Astrocyte (in vitro differentiated cells and primary cell): ENCODE results near the gene VGLL3. TPM values are rescaled to one million over a fixed set of nuclear protein-coding genes. Genes with fewer than 3 reads are reported as not detected.

Experiments
- DNase-seq: peaks from one replicate; pipeline ENCODE4 v3.0.0-alpha.2; 2010; ENCODE audit warnings: low read depth
- FAIRE-seq: peaks from 2 replicates; lab custom pipeline; 2011; peaks lifted over from hg19 to GRCh38; lab: Jason Lieb, UNC
- H2AFZ ChIP-seq: 2 replicates; pipeline ENCODE4 v1.6.0; 2012; ENCODE audit warnings: low read depth, low read length, inconsistent platforms
- H3K27ac ChIP-seq: 2 replicates; pipeline ENCODE4 v1.5.1; 2011; ENCODE audit warnings: low read depth, low read length, inconsistent platforms
- H3K27me3 ChIP-seq: 2 replicates; pipeline ENCODE4 v1.6.0; 2011; ENCODE audit warnings: low read length, inconsistent platforms; ENCODE audit not compliant: insufficient read depth
- H3K36me3 ChIP-seq: 2 replicates; pipeline ENCODE4 v1.5.1; 2011; ENCODE audit warnings: low read length, inconsistent platforms; ENCODE audit not compliant: insufficient read depth
- H3K4me1 ChIP-seq: 2 replicates; pipeline ENCODE4 v1.5.1; 2011; ENCODE audit warnings: low read length, inconsistent platforms; ENCODE audit not compliant: insufficient read depth
- H3K4me2 ChIP-seq: 2 replicates; pipeline ENCODE4 v1.6.0; 2012; ENCODE audit warnings: low read length, inconsistent platforms
- H3K4me3 ChIP-seq: 2 replicates; pipeline ENCODE4 v1.5.1; 2011; ENCODE audit warnings: low read depth, mild to moderate bottlenecking, low read length, inconsistent platforms; ENCODE audit not compliant: insufficient read depth
- H3K79me2 ChIP-seq: 2 replicates; pipeline ENCODE4 v1.6.0; 2012; ENCODE audit warnings: mild to moderate bottlenecking, low read length, inconsistent platforms; ENCODE audit not compliant: insufficient read depth
- H3K9ac ChIP-seq: 2 replicates; pipeline ENCODE4 v1.6.0; 2012; ENCODE audit warnings: mild to moderate bottlenecking, low read length, inconsistent platforms
- H3K9me3 ChIP-seq: 2 replicates; pipeline ENCODE4 v1.5.1; 2012; ENCODE audit warnings: low read depth, mild to moderate bottlenecking, low read length, inconsistent platforms; ENCODE audit not compliant: insufficient read depth
- H4K20me1 ChIP-seq: 2 replicates; pipeline ENCODE4 v1.6.0; 2012; ENCODE audit warnings: low read length, inconsistent platforms; ENCODE audit not compliant: insufficient read depth
- H3K27ac Mint-ChIP-seq: one replicate; pipeline ENCODE4 v1.8.0; 2021; ENCODE audit warnings: mild to moderate bottlenecking, mixed read lengths; ENCODE audit not compliant: unreplicated experiment
- H3K27me3 Mint-ChIP-seq: one replicate; pipeline ENCODE4 v1.8.0; 2021; ENCODE audit warnings: low read depth, mixed read lengths; ENCODE audit not compliant: unreplicated experiment
- H3K36me3 Mint-ChIP-seq: one replicate; pipeline ENCODE4 v1.8.0; 2021; ENCODE audit warnings: low read depth, mixed read lengths; ENCODE audit not compliant: unreplicated experiment
- H3K4me1 Mint-ChIP-seq: one replicate; pipeline ENCODE4 v1.8.0; 2021; ENCODE audit warnings: low read depth, mixed read lengths; ENCODE audit not compliant: unreplicated experiment
- H3K4me3 Mint-ChIP-seq: one replicate; pipeline ENCODE4 v1.8.0; 2021; ENCODE audit warnings: mild to moderate bottlenecking, moderate library complexity, mixed read lengths; ENCODE audit not compliant: unreplicated experiment
- H3K9me3 Mint-ChIP-seq: one replicate; pipeline ENCODE4 v1.8.0; 2021; ENCODE audit warnings: mild to moderate bottlenecking, mixed read lengths; ENCODE audit not compliant: unreplicated experiment
- CTCF ChIP-seq: IDR thresholded peaks from 2 replicates; pipeline ENCODE4 v1.5.1; 2011; ENCODE audit warnings: low read depth, mild to moderate bottlenecking, inconsistent platforms, low read length, moderate library complexity; ENCODE audit not compliant: insufficient read depth
- EZH2 ChIP-seq: IDR thresholded peaks from 2 replicates; pipeline ENCODE4 v1.6.1; 2012; ENCODE audit warnings: mild to moderate bottlenecking, low read length, inconsistent platforms; ENCODE audit not compliant: insufficient read depth
- total RNA-seq: library from RNA; stranded (reverse); gene quantifications from 2 replicates; pipeline ENCODE4 v1.2.1, GENCODE V29; 2021

Gene VGLL3
- total RNA-seq, 1 donor from 2014 or later = 63.7 TPM

GRCh38 chr3:86985181-86985826 lies 5.6 kb downstream of the VGLL3 start:
- H4K20me1 ChIP-seq = no peaks in the 10 kb centered on the region
- H3K36me3 Mint-ChIP-seq = no peaks in the 10 kb centered on the region
- H3K9me3 ChIP-seq = no peaks in the 10 kb centered on the region
- no peak overlapping the region for H3K4me3 ChIP-seq
- H2AFZ ChIP-seq = no peak overlapping the region
- H3K4me1 ChIP-seq = peaks cover 41% of the 10 kb centered on the region
- H3K27me3 ChIP-seq = no peaks in the 10 kb centered on the region
- peaks cover 41% of the 10 kb centered on the region for H3K4me1 Mint-ChIP-seq
- H3K9me3 Mint-ChIP-seq = no peaks in the 10 kb centered on the region
- peak overlapping the region; percentile 42 for H3K4me2 ChIP-seq
- peak overlapping the region; percentile 48 for H3K27ac Mint-ChIP-seq
- FAIRE-seq (peak; percentile 49), DNase-seq (peak; percentile 59)
- peaks cover 5% of the 10 kb centered on the region for H3K36me3 ChIP-seq
- peak overlapping the region; percentile 28 for H3K27ac ChIP-seq
- TF ChIP-seq CTCF (no peak), EZH2 (no peak)
- H3K4me3 Mint-ChIP-seq = no peak overlapping the region
- H3K27me3 Mint-ChIP-seq = no peaks in the 10 kb centered on the region
- no peak overlapping the region for H3K9ac ChIP-seq
- peaks cover 96% of the 10 kb centered on the region for H3K79me2 ChIP-seq

- Mint-ChIP-seq H3K27me3 (no peaks in the 10 kb centered on the region), H3K36me3 (no peaks in the 10 kb centered on the region), H3K4me3 (no peak overlapping the region), H3K9me3 (no peaks in the 10 kb centered on the region), H3K27ac (peak overlapping the region; percentile 18), H3K4me1 (peaks cover 41% of the 10 kb centered on the region)
- Histone ChIP-seq H3K9ac (no peak overlapping the region), H3K9me3 (no peaks in the 10 kb centered on the region), H3K4me3 (no peak overlapping the region), H3K27ac (peak overlapping the region; percentile 42), H3K79me2 (peaks cover 95% of the 10 kb centered on the region), H3K36me3 (peaks cover 5% of the 10 kb centered on the region), H4K20me1 (no peaks in the 10 kb centered on the region), H2AFZ (no peak overlapping the region), H3K27me3 (no peaks in the 10 kb centered on the region), H3K4me1 (peaks cover 41% of the 10 kb centered on the region), H3K4me2 (peak overlapping the region; percentile 42)
- TF ChIP-seq EZH2 (no peak), CTCF (no peak)
- DNase-seq = peak; percentile 46
- no peak for FAIRE-seq
Observed at GRCh38 chr3:86984271-86984670, 6.7 kb downstream of the VGLL3 start.

- H3K79me2 ChIP-seq = peaks cover 99% of the 10 kb centered on the region
- H4K20me1 ChIP-seq = no peaks in the 10 kb centered on the region
- peak overlapping the region; percentile 39 for H3K4me2 ChIP-seq
- Mint-ChIP-seq H3K4me3 (no peak overlapping the region), H3K27me3 (no peaks in the 10 kb centered on the region), H3K9me3 (no peaks in the 10 kb centered on the region), H3K36me3 (peaks cover 5% of the 10 kb centered on the region), H3K27ac (no peak overlapping the region), H3K4me1 (peaks cover 50% of the 10 kb centered on the region)
- FAIRE-seq (peak; percentile 49), DNase-seq (peak; percentile 87)
- TF ChIP-seq CTCF (no peak), EZH2 (no peak)
- H3K4me3 ChIP-seq = no peak overlapping the region
- no peaks in the 10 kb centered on the region for H3K9me3 ChIP-seq
- H3K36me3 ChIP-seq = peaks cover 15% of the 10 kb centered on the region
- peaks cover 43% of the 10 kb centered on the region for H3K4me1 ChIP-seq
- peak overlapping the region; percentile 42 for H3K27ac ChIP-seq
- H3K27me3 ChIP-seq = no peaks in the 10 kb centered on the region
- H2AFZ ChIP-seq = no peak overlapping the region
- no peak overlapping the region for H3K9ac ChIP-seq
Observed at GRCh38 chr3:86982883-86983282, 8.1 kb downstream of the VGLL3 start.
